HG03108 (cell line): ENCODE measurements around the gene RRAGA.
"Not testable (repeated sequence)": the region's sequence is repeated elsewhere in the genome, so short reads cannot be mapped to it uniquely, and the experiment has no call there.

Source experiments
- ATAC-seq: cut with Tn5 transposase; IDR thresholded peaks from one replicate; pipeline ENCODE4 v1.9.1; 2021; ENCODE audit warnings: moderate library complexity; ENCODE audit not compliant: unreplicated experiment

The RRAGA gene

DNA sequence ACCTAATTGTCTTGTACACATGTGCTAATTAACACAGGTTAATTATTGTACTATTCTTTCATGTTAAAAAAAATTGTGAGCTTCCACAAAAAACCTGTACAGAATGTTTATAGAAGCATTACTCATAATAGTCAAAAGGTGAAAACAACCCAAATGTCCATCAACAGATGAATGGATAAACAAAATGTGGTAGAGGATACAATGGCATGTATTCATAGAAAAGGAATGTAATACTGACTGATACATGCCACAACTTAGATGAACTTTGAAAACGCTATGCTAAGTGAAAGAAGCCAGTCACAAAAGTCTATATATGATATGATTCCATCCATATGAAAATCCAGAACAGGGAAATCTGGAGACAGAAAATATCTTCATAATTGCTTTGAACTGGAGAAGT is 25.6 kb downstream of the RRAGA start:
- ATAC-seq = no peak

DNA sequence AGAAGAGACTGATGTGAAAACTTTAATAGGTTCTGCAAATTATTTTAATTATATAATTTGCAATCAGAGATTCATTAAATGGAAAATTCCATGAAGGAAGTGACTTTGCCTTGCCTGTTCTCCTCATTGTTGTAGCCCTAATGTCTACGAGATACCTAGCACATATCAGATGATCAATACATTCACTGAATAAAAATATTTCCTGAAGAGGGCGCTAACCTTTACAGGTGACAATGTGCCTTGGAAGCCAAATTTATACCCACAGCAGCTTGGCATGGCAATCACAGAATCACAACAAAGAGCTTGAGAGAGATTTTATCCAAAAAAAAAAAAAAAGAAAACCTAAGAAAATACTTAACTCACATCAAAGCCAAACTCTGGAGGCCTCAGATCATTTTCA is 36.1 kb downstream of the RRAGA start:
- ATAC-seq = no peak

DNA sequence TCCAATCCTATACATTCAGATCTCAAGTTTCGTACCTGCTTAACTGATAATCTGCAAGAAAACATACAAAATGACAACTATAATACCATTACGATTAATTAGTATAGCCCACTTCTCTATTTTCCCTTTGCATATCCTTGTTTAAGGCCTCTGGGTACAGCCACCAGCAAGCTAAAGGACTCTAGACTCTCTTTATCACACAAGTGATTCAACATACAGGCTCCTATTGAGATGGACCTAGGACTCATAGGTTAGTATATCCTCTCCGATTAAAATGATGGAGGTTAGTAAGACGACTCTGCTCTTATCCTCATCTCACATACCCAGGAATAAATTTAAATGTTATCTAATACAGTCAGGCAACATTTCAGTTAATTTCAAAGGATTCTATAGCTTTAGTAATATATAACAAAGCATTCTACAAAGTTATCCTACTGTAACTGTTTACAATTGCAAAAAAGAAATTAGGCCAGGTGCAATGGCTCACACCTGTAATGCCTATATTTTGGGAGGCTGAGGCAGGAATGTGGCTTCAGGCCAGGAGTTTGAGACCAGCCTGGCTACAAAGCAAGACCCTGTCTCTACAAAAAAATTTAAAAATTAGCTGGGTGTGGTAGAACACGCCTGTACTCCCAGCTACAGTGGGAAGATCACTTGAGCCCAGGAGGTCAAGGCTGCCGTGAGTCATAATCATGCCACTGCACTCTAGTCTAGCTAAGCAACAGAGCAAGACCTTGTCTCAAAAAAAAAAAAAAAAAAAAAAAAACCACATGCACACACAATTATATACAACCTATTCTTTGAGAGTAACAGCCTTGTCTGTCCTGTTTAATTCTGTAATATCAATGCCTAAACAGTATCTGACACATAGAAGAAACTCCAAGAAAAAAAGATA is 38.1 kb downstream of the RRAGA start:
- ATAC-seq = no peak

DNA sequence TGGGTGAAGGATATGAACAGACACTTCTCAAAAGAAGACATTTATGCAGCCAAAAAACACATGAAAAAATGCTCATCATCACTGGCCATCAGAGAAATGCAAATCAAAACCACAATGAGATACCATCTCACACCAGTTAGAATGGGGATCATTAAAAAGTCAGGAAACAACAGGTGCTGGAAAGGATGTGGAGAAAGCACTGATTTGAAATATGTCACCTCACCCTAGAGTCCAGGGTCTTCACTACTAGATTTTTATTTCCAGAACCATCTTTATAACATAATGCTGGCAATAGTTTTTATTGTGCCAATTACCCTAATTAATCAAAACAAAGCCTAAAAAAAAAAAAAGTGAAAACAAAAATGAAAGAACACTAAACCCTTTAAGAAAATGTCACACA is 48.2 kb downstream of the RRAGA start:
- not testable (repeated sequence) for ATAC-seq
